CD4-positive, alpha-beta T cell treated with Interleukin-17A for 4 hours (primary cell): ENCODE results near the gene TRPC5OS.

Source experiments
- DNase-seq: peaks from one replicate; pipeline ENCODE4 v3.0.0-alpha.2; 2020; ENCODE audit warnings: mixed read lengths

TRPC5OS gene

DNA sequence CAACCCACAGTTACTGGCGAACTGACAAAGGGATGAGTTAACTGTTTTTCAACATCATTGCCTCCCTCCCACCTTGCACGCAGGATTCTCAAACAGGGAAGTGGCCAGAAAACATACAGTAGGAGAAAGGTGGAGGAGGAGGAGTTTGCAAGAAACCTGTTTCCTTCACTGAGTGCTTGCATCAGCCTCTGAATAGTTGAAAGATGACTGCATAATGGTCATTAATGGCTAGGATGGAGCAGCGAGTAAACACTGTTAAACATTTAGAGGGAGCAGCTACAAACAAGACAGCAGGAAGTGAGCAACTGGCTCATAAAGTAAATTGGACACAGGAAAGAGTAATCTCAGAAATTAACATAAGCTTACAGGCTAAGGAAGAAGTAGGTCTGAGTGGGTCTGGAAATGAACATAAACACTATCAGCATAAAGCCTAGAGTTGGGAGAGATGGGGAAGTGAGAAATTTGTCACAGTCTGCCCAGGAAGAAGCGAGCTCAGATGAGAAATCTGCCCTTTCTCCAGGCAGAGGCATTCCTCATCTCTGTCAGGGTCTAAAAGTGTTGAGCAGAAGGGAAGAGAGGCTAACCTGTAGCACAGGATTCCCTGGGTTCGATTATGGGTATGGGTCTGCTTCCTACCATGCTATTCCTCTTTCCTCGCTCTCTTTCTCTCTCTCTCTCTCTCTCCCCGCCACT is 38.6 kb downstream of the TRPC5OS start:
- no peak for DNase-seq

DNA sequence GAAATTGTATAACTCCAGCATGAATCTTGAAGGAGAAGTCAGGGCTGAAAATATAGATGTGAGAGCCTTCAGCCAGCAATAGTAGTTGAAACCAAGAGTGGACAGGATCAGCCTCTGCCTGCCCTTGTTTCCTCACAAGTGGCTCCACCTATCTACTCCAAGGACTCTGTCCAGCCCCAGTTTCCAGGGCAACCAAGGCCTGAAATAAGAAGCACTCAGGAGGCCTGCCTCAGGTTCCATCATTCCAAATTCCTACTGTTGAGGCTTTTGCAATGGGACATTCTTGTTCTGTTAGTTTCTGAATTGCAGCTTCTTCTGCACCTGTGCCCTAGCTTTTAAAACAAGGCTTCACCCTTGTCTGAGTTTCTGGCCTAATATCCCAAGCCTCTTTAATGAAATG is 41.6 kb downstream of the TRPC5OS start:
- DNase-seq: no peak

DNA sequence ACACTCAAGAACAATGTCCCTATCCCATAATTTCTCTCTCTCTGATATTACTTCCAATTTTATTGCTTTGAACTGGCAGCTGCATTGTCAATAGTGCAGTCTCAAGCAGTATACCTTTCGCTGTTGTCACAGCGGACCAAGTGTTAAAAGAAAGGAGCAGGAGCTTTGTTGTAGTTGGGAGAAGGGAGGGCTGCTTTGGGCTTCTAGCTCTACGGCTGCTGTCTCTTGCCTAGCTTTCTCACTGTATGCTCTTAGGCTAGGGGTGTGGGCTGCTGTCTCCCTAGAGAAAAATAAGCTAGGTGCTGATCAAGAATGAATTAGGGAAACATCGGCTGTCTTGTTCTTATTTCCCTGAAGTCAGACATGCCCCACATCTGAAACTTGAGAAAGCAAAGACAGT is 52.5 kb downstream of the TRPC5OS start:
- DNase-seq: no peak
